Activated CD4-positive, alpha-beta T cell treated with anti-CD3 and anti-CD28 coated beads, Interleukin-2, amount 10 ng/mL, durations not matched to agents 7 days and 5 days (primary cell): Measurements from ENCODE around the gene SELENOI. TPM values are rescaled to one million over a fixed set of nuclear protein-coding genes. Genes with fewer than 3 reads are reported as not detected.
"Not testable (repeated sequence)": the region's sequence is repeated elsewhere in the genome, so short reads cannot be mapped to it uniquely, and the experiment has no call there.

ENCODE experiments used
- CTCF ChIA-PET: fragments of 350-600 bp; sonication (Branson Sonifier 250); formaldehyde crosslinking; loops from one replicate; lab custom pipeline; 2021; ENCODE audit warnings: antibody characterized with exemption; lab: Charles Lee
- POLR2A ChIA-PET: fragments of 350-600 bp; sonication (Branson Sonifier 250); formaldehyde crosslinking; loops from one replicate; lab custom pipeline; 2021; ENCODE audit warnings: antibody characterized with exemption; lab: Charles Lee
- DNase-seq: peaks from one replicate; pipeline ENCODE4 v3.0.0-alpha.2; 2020
- H3K27ac Mint-ChIP-seq: one replicate; pipeline ENCODE4 v1.8.0; 2021; ENCODE audit warnings: mild to moderate bottlenecking, moderate library complexity, mixed read lengths
- H3K27me3 Mint-ChIP-seq: one replicate; pipeline ENCODE4 v1.8.0; 2021; ENCODE audit warnings: mixed read lengths
- H3K36me3 Mint-ChIP-seq: one replicate; pipeline ENCODE4 v1.8.0; 2021; ENCODE audit warnings: low read depth, mixed read lengths
- H3K4me1 Mint-ChIP-seq: one replicate; pipeline ENCODE4 v1.8.0; 2021; ENCODE audit warnings: mixed read lengths
- H3K4me3 Mint-ChIP-seq: one replicate; pipeline ENCODE4 v1.8.0; 2021; ENCODE audit warnings: mild to moderate bottlenecking, moderate library complexity, mixed read lengths
- H3K9me3 Mint-ChIP-seq: one replicate; pipeline ENCODE4 v1.8.0; 2021; ENCODE audit warnings: mixed read lengths
- total RNA-seq, 2 experiments: library from RNA; stranded (reverse); gene quantifications; one replicate each; pipeline ENCODE4 v1.2.3, GENCODE V29; 2021

SELENOI gene
- total RNA-seq, 2 experiments from 2014 or later: 26.9 to 29.7 TPM

GRCh38 chr2:26313446-26313845, 32.5 kb upstream of the SELENOI start:
- no peaks in the 10 kb centered on the region for H3K9me3 Mint-ChIP-seq
- H3K27me3 Mint-ChIP-seq: no peaks in the 10 kb centered on the region
- no peak overlapping the region for H3K4me3 Mint-ChIP-seq
- H3K36me3 Mint-ChIP-seq: no peaks in the 10 kb centered on the region
- POLR2A ChIA-PET: no interaction called here
- no peak for DNase-seq
- CTCF ChIA-PET: no interaction called here
- H3K27ac Mint-ChIP-seq: no peak overlapping the region
- no peaks in the 10 kb centered on the region for H3K4me1 Mint-ChIP-seq

DNA sequence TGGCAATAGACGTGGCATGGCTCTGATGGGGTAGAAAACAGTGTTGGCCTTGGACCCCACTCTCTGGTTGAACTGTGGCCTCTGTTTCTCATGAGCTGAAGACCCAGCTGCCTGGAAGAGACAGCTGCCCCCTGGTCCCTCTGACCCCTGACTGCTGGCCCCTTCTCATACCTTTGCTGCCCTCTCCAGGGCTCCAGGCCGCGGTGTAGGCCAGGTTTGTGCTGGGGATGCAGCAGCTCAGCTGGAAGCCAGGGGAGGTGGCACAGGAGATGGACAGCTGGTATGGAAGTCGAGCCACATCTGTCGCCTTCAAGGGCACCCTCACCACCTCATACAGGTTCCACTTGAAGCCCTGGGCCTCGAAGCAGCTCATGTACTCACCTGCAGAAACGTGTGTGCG, 31.7 kb upstream of the SELENOI start:
- no peaks in the 10 kb centered on the region for H3K4me1 Mint-ChIP-seq

DNA sequence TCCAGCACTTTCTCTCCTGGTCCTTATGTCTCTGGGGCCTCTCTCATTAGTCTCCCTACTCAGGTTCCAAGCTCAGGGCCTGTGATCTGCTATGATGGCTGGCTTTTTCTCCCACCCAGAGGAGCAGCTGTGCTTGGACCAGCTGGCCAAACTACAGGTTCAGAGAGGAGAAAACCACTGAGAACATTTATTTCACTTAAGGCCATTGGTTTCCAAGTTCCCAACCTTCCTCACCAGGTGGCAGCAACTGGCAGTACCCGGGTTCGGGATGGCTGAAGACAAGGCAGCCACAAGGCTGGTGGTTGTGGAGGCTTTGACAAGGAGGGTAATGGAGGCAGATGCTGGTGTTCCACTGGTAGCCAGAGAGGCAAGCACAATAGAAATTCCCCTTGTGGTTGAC, 29.9 kb upstream of the SELENOI start:
- Mint-ChIP-seq H3K4me1 (no peaks in the 10 kb centered on the region), H3K27ac (no peak overlapping the region), H3K36me3 (no peaks in the 10 kb centered on the region), H3K27me3 (peaks cover 2% of the 10 kb centered on the region), H3K9me3 (no peaks in the 10 kb centered on the region), H3K4me3 (no peak overlapping the region)
- ChIA-PET CTCF (interaction anchor here (0.9 to 1.0 kb wide), 2 partner anchors 9 to 18 kb away, joined by 3 to 4 read pairs; no protein-coding TSS in a partner anchor), POLR2A (no interaction called here)
- DNase-seq: no peak

More for the DNA sequence above, 31.7 kb upstream of the SELENOI start:
- ChIA-PET CTCF (no interaction called here), POLR2A (no interaction called here)
- no peaks in the 10 kb centered on the region for H3K9me3 Mint-ChIP-seq
- H3K4me3 Mint-ChIP-seq: no peak overlapping the region
- no peak for DNase-seq
- no peaks in the 10 kb centered on the region for H3K36me3 Mint-ChIP-seq
- no peaks in the 10 kb centered on the region for H3K27me3 Mint-ChIP-seq
- no peak overlapping the region for H3K27ac Mint-ChIP-seq

- no peak for DNase-seq
- ChIA-PET POLR2A (interaction anchor here (0.5 kb wide), 1 partner anchor 393 kb away, joined by 3 read pairs; no protein-coding TSS in a partner anchor), CTCF (interaction anchor here (1.0 kb wide), 1 partner anchor 19 kb away, joined by 4 read pairs; no protein-coding TSS in a partner anchor)
- H3K4me3 Mint-ChIP-seq: no peak overlapping the region
- H3K9me3 Mint-ChIP-seq: no peaks in the 10 kb centered on the region
- H3K36me3 Mint-ChIP-seq: no peaks in the 10 kb centered on the region
- no peak overlapping the region for H3K27ac Mint-ChIP-seq
- H3K27me3 Mint-ChIP-seq: peaks cover 2% of the 10 kb centered on the region
- no peaks in the 10 kb centered on the region for H3K4me1 Mint-ChIP-seq
These were observed 29.1 kb upstream of the SELENOI start for GRCh38 chr2:26316845-26317244.

DNA sequence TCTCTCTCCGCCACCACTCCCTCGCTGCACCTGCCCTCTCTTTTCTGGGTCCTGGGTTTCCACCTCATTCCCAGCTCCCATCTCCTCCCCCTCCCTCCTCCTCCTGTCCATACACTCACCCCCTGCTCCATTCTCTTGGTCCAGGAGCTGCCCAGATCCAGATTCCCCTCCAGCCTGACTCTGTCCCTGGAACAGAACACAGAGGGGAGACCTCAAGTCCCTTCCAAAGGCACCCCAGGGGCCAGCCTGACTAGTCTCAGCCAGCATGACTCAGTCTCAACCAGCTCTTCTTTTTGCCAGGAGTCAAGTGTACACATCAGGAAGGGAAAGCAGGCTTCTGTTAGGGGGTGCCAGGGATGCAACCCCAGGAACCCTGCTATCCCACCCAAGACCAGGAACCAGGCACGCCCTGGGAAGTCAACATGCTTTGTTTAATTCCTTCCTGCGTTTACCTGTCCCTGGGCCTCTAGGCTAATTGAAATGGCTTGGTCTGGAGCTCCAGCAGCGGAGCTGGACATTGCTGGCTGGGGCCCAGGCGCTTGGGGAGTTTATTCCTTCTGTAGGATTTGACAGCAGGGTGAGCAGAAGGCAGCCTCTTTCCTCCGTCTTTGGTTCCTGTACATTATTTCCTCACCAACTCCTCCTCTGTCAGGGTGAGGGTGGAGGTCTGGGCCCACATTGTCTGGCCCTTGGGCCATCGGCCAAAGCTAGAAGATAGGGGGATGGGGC, 28.4 kb upstream of the SELENOI start:
- ChIA-PET CTCF (interaction anchor here (0.8 to 1.8 kb wide), 2 partner anchors 8 to 12 kb away, joined by 3 to 7 read pairs; no protein-coding TSS in a partner anchor), POLR2A (no interaction called here)
- DNase-seq: no peak

DNA sequence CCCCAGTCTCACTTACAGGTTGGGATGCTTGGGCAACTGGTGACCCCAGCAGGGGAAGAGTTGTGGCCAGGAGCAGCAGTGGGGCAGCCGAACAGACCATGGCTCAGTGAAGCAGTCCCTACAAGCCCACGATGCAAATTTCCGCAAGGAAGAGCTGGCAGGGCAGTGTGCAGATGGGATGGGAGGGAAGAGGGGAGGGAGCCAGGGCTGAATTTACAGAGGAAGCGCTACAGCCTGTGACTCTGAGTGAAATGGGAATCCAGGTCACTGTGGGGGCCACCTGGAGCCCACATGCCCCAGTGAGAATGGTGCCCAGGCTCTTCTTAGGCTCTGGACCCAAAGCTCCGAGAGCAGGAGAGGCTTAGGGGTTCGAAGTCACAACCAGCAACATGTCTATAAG, 27.0 kb upstream of the SELENOI start:
- Mint-ChIP-seq H3K27ac (no peak overlapping the region), H3K9me3 (no peaks in the 10 kb centered on the region), H3K4me3 (no peak overlapping the region), H3K4me1 (no peaks in the 10 kb centered on the region), H3K27me3 (peaks cover 2% of the 10 kb centered on the region), H3K36me3 (no peaks in the 10 kb centered on the region)
- ChIA-PET POLR2A (no interaction called here), CTCF (interaction anchor here (1.8 kb wide), 1 partner anchor 9 kb away, joined by 7 read pairs; no protein-coding TSS in a partner anchor)
- no peak for DNase-seq

More for the DNA sequence above, 28.4 kb upstream of the SELENOI start:
- H3K27me3 Mint-ChIP-seq: peaks cover 2% of the 10 kb centered on the region
- no peaks in the 10 kb centered on the region for H3K9me3 Mint-ChIP-seq
- H3K4me1 Mint-ChIP-seq: no peaks in the 10 kb centered on the region
- H3K27ac Mint-ChIP-seq: no peak overlapping the region
- no peaks in the 10 kb centered on the region for H3K36me3 Mint-ChIP-seq
- no peak overlapping the region for H3K4me3 Mint-ChIP-seq

DNA sequence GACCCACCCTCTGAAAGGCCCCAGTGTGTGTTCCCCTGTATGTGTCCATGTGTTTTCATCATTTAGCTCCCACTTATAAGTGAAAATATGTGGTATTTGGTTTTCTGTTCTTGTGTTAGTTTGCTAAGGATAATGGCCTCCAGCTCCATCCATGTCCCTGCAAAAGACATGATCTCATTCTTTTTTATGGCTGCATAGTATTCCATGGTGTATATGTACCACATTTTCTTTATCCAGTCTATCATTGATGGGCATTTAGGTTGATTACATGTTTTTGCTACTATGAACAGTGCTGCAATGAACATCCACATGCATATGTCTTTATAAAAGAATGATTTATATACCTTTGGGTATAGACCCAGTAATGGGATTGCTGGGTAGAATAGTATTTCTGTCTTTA, 21.5 kb upstream of the SELENOI start:
- CTCF ChIA-PET, H3K27me3 Mint-ChIP-seq, POLR2A ChIA-PET, H3K9me3 Mint-ChIP-seq, DNase-seq, H3K36me3 Mint-ChIP-seq, H3K4me3 Mint-ChIP-seq, H3K27ac Mint-ChIP-seq: not testable (repeated sequence)
- H3K4me1 Mint-ChIP-seq: peaks cover 16% of the 10 kb centered on the region

- POLR2A ChIA-PET: no interaction called here
- no peak for DNase-seq
- Mint-ChIP-seq H3K27ac (no peak overlapping the region), H3K4me3 (no peak overlapping the region), H3K4me1 (peaks cover 19% of the 10 kb centered on the region), H3K27me3 (no peaks in the 10 kb centered on the region), H3K9me3 (no peaks in the 10 kb centered on the region), H3K36me3 (no peaks in the 10 kb centered on the region)
- CTCF ChIA-PET: interaction anchor here (0.9 to 1.0 kb wide), 2 partner anchors 9 to 87 kb away, joined by 3 read pairs; no protein-coding TSS in a partner anchor
These were observed 21.0 kb upstream of the SELENOI start for GRCh38 chr2:26324903-26325302.

- Mint-ChIP-seq H3K27me3 (no peaks in the 10 kb centered on the region), H3K9me3 (no peaks in the 10 kb centered on the region), H3K4me3 (no peak overlapping the region), H3K36me3 (no peaks in the 10 kb centered on the region), H3K4me1 (peaks cover 28% of the 10 kb centered on the region), H3K27ac (no peak overlapping the region)
- DNase-seq: no peak
- CTCF ChIA-PET: interaction anchor here (0.9 to 1.0 kb wide), 2 partner anchors 10 to 88 kb away, joined by 3 read pairs; no protein-coding TSS in a partner anchor
- POLR2A ChIA-PET: no interaction called here
These were observed 20.1 kb upstream of the SELENOI start for GRCh38 chr2:26325851-26326250.

- H3K4me3 Mint-ChIP-seq: no peak overlapping the region
- no peaks in the 10 kb centered on the region for H3K36me3 Mint-ChIP-seq
- H3K27me3 Mint-ChIP-seq: no peaks in the 10 kb centered on the region
- DNase-seq: no peak
- H3K27ac Mint-ChIP-seq: no peak overlapping the region
- ChIA-PET POLR2A (no interaction called here), CTCF (interaction anchor here (0.6 to 0.7 kb wide), 2 partner anchors 19 to 116 kb away, joined by 3 to 4 read pairs; no protein-coding TSS in a partner anchor)
- no peaks in the 10 kb centered on the region for H3K9me3 Mint-ChIP-seq
- peaks cover 28% of the 10 kb centered on the region for H3K4me1 Mint-ChIP-seq
These were observed 19.4 kb upstream of the SELENOI start for GRCh38 chr2:26326514-26326913.

- ChIA-PET POLR2A (no interaction called here), CTCF (interaction anchor here (0.6 to 0.7 kb wide), 4 partner anchors 20 to 404 kb away, joined by 3 to 5 read pairs (median 4); no protein-coding TSS in a partner anchor)
- H3K4me3 Mint-ChIP-seq: no peak overlapping the region
- H3K27me3 Mint-ChIP-seq: no peaks in the 10 kb centered on the region
- H3K4me1 Mint-ChIP-seq: peaks cover 28% of the 10 kb centered on the region
- DNase-seq: no peak
- no peak overlapping the region for H3K27ac Mint-ChIP-seq
- H3K9me3 Mint-ChIP-seq: no peaks in the 10 kb centered on the region
- H3K36me3 Mint-ChIP-seq: no peaks in the 10 kb centered on the region
These were observed 18.4 kb upstream of the SELENOI start for GRCh38 chr2:26327291-26328272.

DNA sequence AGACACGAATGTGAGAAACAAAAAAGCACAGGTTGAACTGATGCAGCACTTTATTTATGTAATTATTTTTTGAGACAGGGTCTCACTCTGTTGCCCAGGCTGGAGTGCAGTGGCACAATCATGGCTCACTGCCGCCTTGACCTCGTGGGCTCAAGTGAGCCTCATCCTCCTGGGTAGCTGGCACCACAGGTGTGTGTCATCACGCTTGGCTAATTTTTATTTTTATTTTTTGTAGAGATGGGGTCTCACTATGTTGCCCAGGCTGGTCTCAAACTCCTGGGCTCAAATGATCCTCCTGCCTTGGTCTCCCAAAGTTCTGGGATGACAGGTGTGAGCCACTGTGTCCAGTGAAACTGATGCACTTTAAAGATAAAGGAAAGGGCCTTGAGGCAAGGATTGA, 16.9 kb upstream of the SELENOI start:
- H3K27ac Mint-ChIP-seq, DNase-seq, H3K27me3 Mint-ChIP-seq, H3K9me3 Mint-ChIP-seq, H3K4me3 Mint-ChIP-seq, POLR2A ChIA-PET, H3K36me3 Mint-ChIP-seq: not testable (repeated sequence)
- CTCF ChIA-PET: interaction anchor here (0.9 to 1.1 kb wide), 2 partner anchors 11 to 21 kb away, joined by 3 read pairs; no protein-coding TSS in a partner anchor
- H3K4me1 Mint-ChIP-seq: peaks cover 31% of the 10 kb centered on the region
